ENCODE measurements around the gene DGKD. TPM values are rescaled to one million over a fixed set of nuclear protein-coding genes. Genes with fewer than 3 reads are reported as not detected.

DGKD gene
- total RNA-seq, 1 donor from 2014 or later: 17.7 TPM

GRCh38 chr2:233449921-233450863 is 95.9 kb downstream of the DGKD start:
- no peak overlapping the region for H3K4me2 ChIP-seq (ENCODE audit: low read length)
- no peak overlapping the region for H2AFZ ChIP-seq (ENCODE audit: low read depth, low read length)
- H4K20me1 ChIP-seq (ENCODE audit: insufficient read depth, low read length): no peaks in the 10 kb centered on the region
- H3K9me3 ChIP-seq (ENCODE audit: insufficient read depth, low read depth, low read length): no peaks in the 10 kb centered on the region
- no peak overlapping the region for H3K27ac ChIP-seq (ENCODE audit: low read depth, low read length)
- TF ChIP-seq CTCF (IDR thresholded peaks at IDR 0.05; ENCODE audit: insufficient read depth, low read depth, low read length): no peak
- no peak for TF ChIP-seq EZH2 (IDR thresholded peaks at IDR 0.05; ENCODE audit: insufficient read depth, low read length)
- peaks cover 10% of the 10 kb centered on the region for H3K36me3 ChIP-seq (ENCODE audit: insufficient read depth, low read length)
- no peaks in the 10 kb centered on the region for H3K27me3 Mint-ChIP-seq (ENCODE audit: low read depth, unreplicated experiment)
- H3K4me1 Mint-ChIP-seq (ENCODE audit: low read depth, unreplicated experiment): no peaks in the 10 kb centered on the region
- no peaks in the 10 kb centered on the region for H3K4me1 ChIP-seq (ENCODE audit: insufficient read depth, low read length)
- peaks cover 12% of the 10 kb centered on the region for H3K36me3 Mint-ChIP-seq (ENCODE audit: low read depth, unreplicated experiment)
- H3K9me3 Mint-ChIP-seq (ENCODE audit: unreplicated experiment): no peaks in the 10 kb centered on the region
- H3K27ac Mint-ChIP-seq (ENCODE audit: unreplicated experiment): no peak overlapping the region
- no peaks in the 10 kb centered on the region for H3K27me3 ChIP-seq (ENCODE audit: insufficient read depth, low read length)
- no peaks in the 10 kb centered on the region for H3K79me2 ChIP-seq (ENCODE audit: insufficient read depth, low read length)
- no peak overlapping the region for H3K9ac ChIP-seq (ENCODE audit: low read length)
- H3K4me3 ChIP-seq (ENCODE audit: insufficient read depth, low read depth, low read length): no peak overlapping the region
- no peak overlapping the region for H3K4me3 Mint-ChIP-seq (ENCODE audit: unreplicated experiment)
- FAIRE-seq (no peak), DNase-seq (ENCODE audit: low read depth) (no peak)

- Histone ChIP-seq H3K36me3 (ENCODE audit: insufficient read depth, low read length) (peaks cover 14% of the 10 kb centered on the region), H3K9me3 (ENCODE audit: insufficient read depth, low read depth, low read length) (no peaks in the 10 kb centered on the region), H3K4me2 (ENCODE audit: low read length) (no peak overlapping the region), H2AFZ (ENCODE audit: low read depth, low read length) (no peak overlapping the region), H3K9ac (ENCODE audit: low read length) (no peak overlapping the region), H3K4me1 (ENCODE audit: insufficient read depth, low read length) (no peaks in the 10 kb centered on the region), H3K27me3 (ENCODE audit: insufficient read depth, low read length) (no peaks in the 10 kb centered on the region), H3K4me3 (ENCODE audit: insufficient read depth, low read depth, low read length) (no peak overlapping the region), H4K20me1 (ENCODE audit: insufficient read depth, low read length) (no peaks in the 10 kb centered on the region), H3K79me2 (ENCODE audit: insufficient read depth, low read length) (no peaks in the 10 kb centered on the region), H3K27ac (ENCODE audit: low read depth, low read length) (no peak overlapping the region)
- Mint-ChIP-seq H3K4me1 (ENCODE audit: low read depth, unreplicated experiment) (no peaks in the 10 kb centered on the region), H3K27ac (ENCODE audit: unreplicated experiment) (no peak overlapping the region), H3K27me3 (ENCODE audit: low read depth, unreplicated experiment) (no peaks in the 10 kb centered on the region), H3K9me3 (ENCODE audit: unreplicated experiment) (no peaks in the 10 kb centered on the region), H3K36me3 (ENCODE audit: low read depth, unreplicated experiment) (peaks cover 12% of the 10 kb centered on the region), H3K4me3 (ENCODE audit: unreplicated experiment) (no peak overlapping the region)
- no peak for FAIRE-seq
- TF ChIP-seq CTCF (IDR thresholded peaks at IDR 0.05; ENCODE audit: insufficient read depth, low read depth, low read length) (no peak), EZH2 (IDR thresholded peaks at IDR 0.05; ENCODE audit: insufficient read depth, low read length) (no peak)
- no peak for DNase-seq (ENCODE audit: low read depth)
Measured at GRCh38 chr2:233450864-233451575, 96.7 kb downstream of the DGKD start.
